PC-9 (cell line): ENCODE data around the gene NUB1. TPM values are rescaled to one million over a fixed set of nuclear protein-coding genes. Genes with fewer than 3 reads are reported as not detected.

Source experiments
- BruUV-seq: library from RNA; stranded (reverse); fragments of 400-500 nt; replicated peaks from 2 replicates; lab custom pipeline; 2021; lab: Mats Ljungman, UMichigan
- CTCF ChIA-PET: fragments of 300-600 bp; sonication (Branson Sonifier 250); formaldehyde crosslinking; loops from one replicate; lab custom pipeline; 2022; ENCODE audit warnings: antibody characterized with exemption; lab: Charles Lee
- POLR2A ChIA-PET: fragments of 300-600 bp; sonication (Branson Sonifier 250); formaldehyde crosslinking; loops from one replicate; lab custom pipeline; 2022; ENCODE audit warnings: antibody characterized with exemption; ENCODE audit not compliant: unreplicated experiment; lab: Charles Lee
- DNase-seq, 2 experiments: peaks; one replicate each; pipeline versions ENCODE4 v3.0.0 to v3.0.0-alpha.2; 2015 to 2022; ENCODE audit warnings: mixed read lengths in 1 of 2
- H2AFZ ChIP-seq: fragments of 200-600 bp; sonication (generic); 2 replicates; pipeline ENCODE4 v1.8.1; 2017; ENCODE audit warnings: antibody characterized with exemption
- H3F3A ChIP-seq: fragments of 200-600 bp; sonication (generic); 2 replicates; pipeline ENCODE4 v1.8.1; 2017; ENCODE audit warnings: antibody characterized with exemption, mild to moderate bottlenecking, low read depth; ENCODE audit not compliant: insufficient read depth
- H3K27ac ChIP-seq: fragments of 200-600 bp; sonication (generic); 2 replicates; pipeline ENCODE4 v1.6.1; 2016; ENCODE audit warnings: mixed run types
- H3K27me3 ChIP-seq: fragments of 200-600 bp; sonication (generic); 2 replicates; pipeline ENCODE4 v1.6.1; 2016; ENCODE audit warnings: low read depth, mixed run types; ENCODE audit not compliant: insufficient read depth
- H3K36me3 ChIP-seq: fragments of 200-600 bp; sonication (generic); 2 replicates; pipeline ENCODE4 v1.6.1; 2016; ENCODE audit warnings: low read depth, mixed run types
- H3K4me1 ChIP-seq: fragments of 200-600 bp; sonication (generic); replicated peaks from 2 replicates; pipeline ENCODE4 v1.6.1; 2016; ENCODE audit warnings: mixed run types; ENCODE audit not compliant: insufficient read depth
- H3K4me2 ChIP-seq: fragments of 200-600 bp; sonication (generic); 2 replicates; pipeline ENCODE4 v1.6.1; 2017; ENCODE audit warnings: mixed run types
- H3K4me3 ChIP-seq: fragments of 200-600 bp; sonication (generic); 2 replicates; pipeline ENCODE4 v1.6.1; 2016; ENCODE audit warnings: mixed run types
- H3K79me2 ChIP-seq: fragments of 200-600 bp; sonication (generic); 2 replicates; pipeline ENCODE4 v1.6.1; 2017; ENCODE audit warnings: low read depth, mixed run types
- H3K9me2 ChIP-seq: fragments of 200-600 bp; sonication (generic); 2 replicates; pipeline ENCODE4 v1.8.1; 2017; ENCODE audit warnings: mild to moderate bottlenecking; ENCODE audit not compliant: insufficient read depth
- H3K9me3 ChIP-seq: fragments of 200-600 bp; sonication (generic); 2 replicates; pipeline ENCODE4 v1.8.1; 2016; ENCODE audit warnings: low read depth; ENCODE audit not compliant: insufficient read depth
- H4K20me1 ChIP-seq: fragments of 200-600 bp; sonication (generic); 2 replicates; pipeline ENCODE4 v1.8.1; 2017; ENCODE audit not compliant: insufficient read depth
- CTCF ChIP-seq: fragments of 200-600 bp; sonication (generic); conservative IDR thresholded peaks from 2 replicates; pipeline ENCODE4 v1.6.1; 2017; ENCODE audit warnings: mixed run types, antibody characterized with exemption, mild to moderate bottlenecking, moderate library complexity
- EZH2 ChIP-seq: fragments of 200-600 bp; sonication (generic); IDR thresholded peaks from 2 replicates; pipeline ENCODE4 v1.8.0; 2017; ENCODE audit warnings: antibody characterized with exemption, low read depth
- intact Hi-C: fragments of 100-400 bp; cut with micrococcal nuclease; formaldehyde crosslinking; loops from one replicate; pipeline ENCODE4 v1.10.0; 2022; ENCODE audit not compliant: unreplicated experiment
- total RNA-seq: library from RNA; stranded (reverse); gene quantifications from 2 replicates; pipeline ENCODE4 v1.2.3, GENCODE V29; 2021

Gene NUB1
- total RNA-seq, 1 experiment from 2014 or later, result 80.6 TPM

- CTCF ChIA-PET, result no interaction called here
Measured at GRCh38 chr7:151406051-151406875, 64.7 kb downstream of the NUB1 start.

GRCh38 chr7:151406886-151407583 is 65.4 kb downstream of the NUB1 start:
- TF ChIP-seq CTCF (no peak), EZH2 (no peak)
- intact Hi-C loops, result no loop called here
- Histone ChIP-seq H4K20me1 (no peaks in the 10 kb centered on the region), H3K4me1 (peaks cover 22% of the 10 kb centered on the region), H3K9me2 (no peaks in the 10 kb centered on the region), H3K79me2 (no peaks in the 10 kb centered on the region), H3K9me3 (no peaks in the 10 kb centered on the region), H3F3A (0 out of 2 replicates have a peak, but pooled peaks cover 4% of the 10 kb centered on the region), H3K4me2 (no peak overlapping the region), H3K36me3 (no peaks in the 10 kb centered on the region), H2AFZ (no peak overlapping the region), H3K4me3 (no peak overlapping the region), H3K27me3 (peaks cover 6% of the 10 kb centered on the region; the same call in 1 of the 2 replicates), H3K27ac (no peak overlapping the region)
- ChIA-PET CTCF (no interaction called here), POLR2A (no interaction called here)
- BruUV-seq, result no TSS peak
- no peak for DNase-seq

More at GRCh38 chr7:151406051-151406875, 64.7 kb downstream of the NUB1 start:
- H3K4me1 ChIP-seq, result peaks cover 22% of the 10 kb centered on the region
- no peak overlapping the region for H3K4me2 ChIP-seq
- BruUV-seq, result no TSS peak
- no peaks in the 10 kb centered on the region for H3K9me2 ChIP-seq
- H4K20me1 ChIP-seq, result no peaks in the 10 kb centered on the region
- no peak overlapping the region for H3K4me3 ChIP-seq
- TF ChIP-seq EZH2 (no peak), CTCF (no peak)
- POLR2A ChIA-PET, result no interaction called here
- H3K9me3 ChIP-seq, result no peaks in the 10 kb centered on the region
- H3K79me2 ChIP-seq, result no peaks in the 10 kb centered on the region
- intact Hi-C loops, result no loop called here
- H3F3A ChIP-seq, result 0 out of 2 replicates have a peak, but pooled peaks cover 4% of the 10 kb centered on the region
- H2AFZ ChIP-seq, result no peak overlapping the region
- no peak overlapping the region for H3K27ac ChIP-seq
- no peaks in the 10 kb centered on the region for H3K36me3 ChIP-seq
- no peak for DNase-seq
- no peaks in the 10 kb centered on the region for H3K27me3 ChIP-seq

GRCh38 chr7:151408498-151408838 is 66.9 kb downstream of the NUB1 start:
- Histone ChIP-seq H3K4me2 (no peak overlapping the region), H3F3A (0 out of 2 replicates have a peak, but pooled peaks cover 4% of the 10 kb centered on the region), H3K27ac (no peak overlapping the region), H2AFZ (no peak overlapping the region), H3K4me3 (no peak overlapping the region), H3K79me2 (no peaks in the 10 kb centered on the region), H3K4me1 (peaks cover 15% of the 10 kb centered on the region), H4K20me1 (no peaks in the 10 kb centered on the region), H3K27me3 (peaks cover 9% of the 10 kb centered on the region; the same call in 1 of the 2 replicates), H3K9me3 (no peaks in the 10 kb centered on the region), H3K9me2 (no peaks in the 10 kb centered on the region), H3K36me3 (no peaks in the 10 kb centered on the region)
- POLR2A ChIA-PET, result no interaction called here
- intact Hi-C loops, result loop anchor here (2.0 kb wide), 1 partner anchor 40 kb away; no protein-coding TSS in a partner anchor
- no TSS peak for BruUV-seq
- CTCF ChIA-PET, result no interaction called here
- TF ChIP-seq CTCF (no peak), EZH2 (no peak)
- no peak for DNase-seq
